OCI-LY1 (cell line): ENCODE measurements around the gene FBXW2.

Experiments used
- EZH2 ChIP-seq: fragments of 200-600 bp; sonication (generic), shearing (Covaris generic); IDR thresholded peaks from 2 replicates; pipeline ENCODE4 v1.8.0; 2017; ENCODE audit warnings: borderline replicate concordance, mixed run types, mild to moderate bottlenecking, antibody characterized with exemption, low read length, moderate library complexity, mixed read lengths
- TF ChIP-seq, protein P1 (sequence below): fragments of 200-600 bp; sonication (generic), shearing (Covaris generic); IDR thresholded peaks from 2 replicates; pipeline ENCODE4 v1.5.1; 2017; ENCODE audit warnings: mild to moderate bottlenecking, antibody characterized with exemption, low read length, moderate library complexity, mixed read lengths

DNA sequence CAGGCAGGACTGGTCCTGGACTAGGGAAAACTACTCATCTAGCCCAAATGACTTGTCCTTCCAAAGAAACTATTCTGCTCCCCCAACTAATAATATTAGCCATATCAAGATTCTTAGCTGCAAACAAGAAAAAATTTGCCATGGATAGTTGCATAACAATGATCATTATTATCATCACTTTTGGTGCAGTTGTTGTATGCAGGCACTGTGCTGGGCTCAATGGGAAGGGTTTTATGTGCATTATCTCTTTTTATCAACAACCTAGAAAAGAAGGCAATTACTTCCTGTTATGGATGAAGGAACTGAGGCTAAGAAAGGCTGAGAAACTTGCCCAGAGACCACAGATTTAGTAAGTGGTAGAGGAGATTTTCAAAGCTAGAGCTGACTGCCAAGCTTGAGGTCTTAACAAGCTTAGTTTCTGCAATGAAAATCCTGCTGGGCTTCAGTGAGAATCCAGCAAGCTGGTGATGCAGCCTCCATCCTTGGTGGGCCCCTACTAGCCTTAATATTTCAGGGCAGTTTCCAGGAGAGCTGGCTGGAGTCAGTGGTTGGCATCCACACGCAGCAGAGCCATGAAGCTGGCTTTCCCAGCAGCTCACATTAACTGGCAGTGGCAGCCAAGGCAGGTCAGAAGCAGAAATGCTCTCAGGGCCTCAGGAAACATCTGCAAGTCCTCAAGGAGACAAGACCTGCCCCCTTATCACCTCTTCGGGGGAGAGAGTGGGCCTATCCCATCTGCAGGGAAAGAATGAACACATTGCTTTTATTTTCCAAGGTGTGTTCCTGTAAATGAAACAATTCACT lies 58.4 kb downstream of the FBXW2 start:
- TF ChIP-seq, protein P1, sequence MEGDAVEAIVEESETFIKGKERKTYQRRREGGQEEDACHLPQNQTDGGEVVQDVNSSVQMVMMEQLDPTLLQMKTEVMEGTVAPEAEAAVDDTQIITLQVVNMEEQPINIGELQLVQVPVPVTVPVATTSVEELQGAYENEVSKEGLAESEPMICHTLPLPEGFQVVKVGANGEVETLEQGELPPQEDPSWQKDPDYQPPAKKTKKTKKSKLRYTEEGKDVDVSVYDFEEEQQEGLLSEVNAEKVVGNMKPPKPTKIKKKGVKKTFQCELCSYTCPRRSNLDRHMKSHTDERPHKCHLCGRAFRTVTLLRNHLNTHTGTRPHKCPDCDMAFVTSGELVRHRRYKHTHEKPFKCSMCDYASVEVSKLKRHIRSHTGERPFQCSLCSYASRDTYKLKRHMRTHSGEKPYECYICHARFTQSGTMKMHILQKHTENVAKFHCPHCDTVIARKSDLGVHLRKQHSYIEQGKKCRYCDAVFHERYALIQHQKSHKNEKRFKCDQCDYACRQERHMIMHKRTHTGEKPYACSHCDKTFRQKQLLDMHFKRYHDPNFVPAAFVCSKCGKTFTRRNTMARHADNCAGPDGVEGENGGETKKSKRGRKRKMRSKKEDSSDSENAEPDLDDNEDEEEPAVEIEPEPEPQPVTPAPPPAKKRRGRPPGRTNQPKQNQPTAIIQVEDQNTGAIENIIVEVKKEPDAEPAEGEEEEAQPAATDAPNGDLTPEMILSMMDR: no peak
- TF ChIP-seq EZH2: no peak
